Activated CD4-positive, CD25-positive, alpha-beta regulatory T cell treated with anti-CD3 and anti-CD28 coated beads, Interleukin-2, amount 50 U/mL, for 16 hours (primary cell): ENCODE data around the gene GAB2.
"Not testable (repeated sequence)": the region's sequence is repeated elsewhere in the genome, so short reads cannot be mapped to it uniquely, and the experiment has no call there.

Experiments used
- DNase-seq: peaks from one replicate; pipeline ENCODE4 v3.0.0-alpha.2; 2020; ENCODE audit warnings: low read depth, low spot score

The GAB2 gene

DNA sequence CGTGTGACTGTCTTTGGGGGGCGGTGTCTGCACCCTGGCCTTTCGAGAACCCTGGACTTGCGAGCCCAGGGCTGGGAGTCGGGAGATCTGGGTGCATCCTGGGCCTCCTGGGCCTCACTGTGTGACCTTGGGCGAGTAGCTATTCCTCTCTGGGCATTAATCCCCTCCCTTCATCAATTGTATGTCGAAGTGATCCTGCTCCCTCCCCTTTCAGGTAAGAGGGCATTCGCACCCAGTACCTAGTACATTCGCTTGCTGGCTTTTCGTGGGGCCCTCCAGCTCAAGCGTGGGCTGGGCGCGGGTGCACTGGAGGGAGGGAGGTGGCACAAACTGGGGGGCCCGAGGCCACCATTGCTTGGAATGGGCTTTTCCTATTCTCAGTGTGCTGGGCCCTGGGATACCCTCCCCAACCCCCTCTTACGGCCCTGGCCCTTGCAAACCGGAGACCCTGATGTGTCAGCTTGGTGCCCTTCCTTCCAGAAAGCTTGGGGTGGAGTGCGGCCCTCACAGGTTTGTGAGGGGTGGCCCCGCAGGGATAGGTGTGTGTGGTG is 228.4 kb downstream of the GAB2 start:
- no peak for DNase-seq

DNA sequence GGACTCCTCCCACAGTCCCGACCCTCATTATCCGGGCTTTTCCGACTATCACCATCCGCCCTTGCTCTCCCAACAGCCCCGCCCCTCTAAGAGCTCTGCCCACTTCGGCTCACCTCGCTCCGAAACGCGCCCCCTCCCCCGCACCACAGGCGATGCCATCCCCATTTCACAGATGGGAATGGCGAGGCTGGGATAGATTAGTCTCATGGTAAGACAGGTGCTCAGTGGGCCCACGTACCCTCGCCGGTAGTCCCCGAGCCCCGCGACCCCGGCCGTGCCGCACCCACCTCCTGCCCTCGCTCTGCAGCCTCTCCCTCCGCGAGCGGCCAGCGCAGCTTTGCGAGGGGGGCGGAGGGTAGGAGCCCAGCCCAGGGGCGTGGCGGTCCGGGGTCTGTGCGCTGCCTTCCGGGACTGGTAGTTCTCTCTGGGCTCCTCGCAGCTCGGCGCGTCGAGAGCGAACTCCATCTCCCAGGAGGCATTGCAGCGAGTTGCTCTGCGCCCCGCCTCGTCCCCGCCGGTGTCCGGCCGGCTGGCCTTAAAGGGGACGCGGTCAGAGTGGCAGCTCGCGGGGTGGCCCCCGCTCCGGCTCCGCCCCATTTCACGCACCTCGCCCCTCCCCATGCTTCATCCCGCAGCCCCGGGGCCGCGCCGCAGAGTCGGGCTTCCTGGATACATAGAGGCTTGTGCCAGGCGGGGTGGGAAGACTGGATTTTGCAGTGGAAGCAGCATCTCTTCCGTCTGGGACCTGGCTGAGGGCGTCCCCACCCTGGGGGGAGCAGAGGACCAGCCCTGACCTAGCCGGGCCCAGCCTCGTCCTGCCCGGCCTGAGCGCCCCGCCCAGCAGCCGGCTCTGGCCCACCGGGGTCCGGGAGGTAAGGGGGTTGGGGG is 229.1 kb downstream of the GAB2 start, which contains the start of the genes KCTD21 and USP35:
TSS of gene KCTD21 (minus strand) at position 341 of the 888 bp plus-strand sequence. CDS start 14,072 bp downstream, outside the sequence.
TSS of gene USP35 (plus strand) at position 634 of the 888 bp plus-strand sequence. CDS start 7,327 bp downstream, outside the sequence.
- peak; percentile 82 for DNase-seq

DNA sequence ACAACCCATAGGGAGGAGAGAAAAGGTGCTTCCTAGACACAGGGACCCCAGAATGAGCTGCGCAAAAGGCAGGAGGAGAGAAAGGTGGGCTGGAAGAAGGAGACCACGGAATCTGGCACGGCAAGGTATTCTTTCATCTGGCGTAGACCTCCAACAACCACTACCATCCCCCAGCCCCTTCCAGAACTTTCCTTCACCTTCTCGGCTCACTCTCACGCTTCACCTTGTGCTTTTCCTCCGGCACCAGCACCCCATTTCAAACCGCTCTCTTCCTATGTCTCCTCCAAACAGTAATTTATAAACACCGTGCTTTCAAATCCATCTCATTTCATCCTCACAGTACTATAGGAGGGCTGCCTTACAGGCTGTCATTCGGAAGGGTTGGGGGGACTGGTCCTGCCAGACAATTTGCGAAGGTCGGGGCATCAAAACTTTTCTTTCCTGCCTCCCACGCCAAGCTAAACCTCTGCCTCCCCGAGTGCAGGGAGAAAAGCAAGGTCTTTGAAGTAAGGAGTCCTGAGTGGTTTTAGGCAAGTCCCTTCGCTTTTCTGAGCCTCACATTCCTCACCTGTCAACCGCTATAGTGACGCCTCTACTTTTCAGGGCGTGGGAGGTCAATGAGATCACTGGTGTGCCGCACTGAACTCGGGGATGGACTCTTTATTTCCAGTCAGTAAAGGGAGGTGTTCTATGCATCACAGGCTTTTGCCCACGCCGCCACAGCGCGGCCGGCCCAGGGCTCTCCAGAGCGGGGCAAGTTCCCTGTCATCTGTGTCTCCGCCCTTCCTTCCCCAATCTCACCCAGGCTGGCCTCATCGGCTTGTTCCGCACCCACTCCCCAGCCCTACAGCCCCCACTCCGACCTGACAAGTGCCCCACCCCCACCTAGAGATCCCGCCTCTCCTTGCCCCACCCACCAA is 230.0 kb downstream of the GAB2 start:
- peak; percentile 48 for DNase-seq

DNA sequence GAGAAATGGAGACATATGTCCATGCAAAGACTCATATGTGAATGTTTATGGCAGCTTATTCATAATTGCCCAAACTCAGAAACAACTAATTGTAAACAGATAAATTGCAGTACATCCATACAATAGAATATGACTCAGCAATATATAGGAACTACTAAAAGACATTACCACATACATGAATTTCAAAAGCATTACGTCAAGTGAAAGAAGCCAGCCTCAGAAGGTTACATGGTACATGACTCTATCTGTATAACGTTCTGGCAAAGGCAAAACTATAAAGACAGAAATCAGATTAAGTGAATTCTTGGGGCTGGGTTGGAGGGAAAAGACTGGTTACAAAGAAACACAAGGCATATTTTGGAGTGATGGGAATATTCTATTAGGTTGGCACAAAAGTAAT is 236.4 kb downstream of the GAB2 start:
- no peak for DNase-seq

DNA sequence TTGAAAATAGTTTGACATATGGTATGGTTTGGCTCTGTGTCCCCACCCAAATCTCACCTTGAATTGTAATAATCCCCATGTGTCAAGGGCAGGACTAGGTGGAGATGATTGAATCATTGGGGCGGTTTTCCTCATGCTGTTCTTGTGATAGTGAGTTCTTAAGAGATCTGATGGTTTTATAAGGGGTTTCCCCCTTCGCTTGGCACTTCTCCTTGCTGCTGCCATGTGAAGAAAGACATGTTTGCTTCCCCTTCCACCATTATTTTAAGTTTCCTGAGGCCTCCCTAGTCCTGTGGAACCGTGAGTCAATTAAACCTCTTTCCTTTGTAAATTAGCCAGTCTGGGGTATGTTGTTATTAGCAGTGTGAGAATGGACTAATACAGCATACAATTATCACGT is 236.9 kb downstream of the GAB2 start:
- no peak for DNase-seq

DNA sequence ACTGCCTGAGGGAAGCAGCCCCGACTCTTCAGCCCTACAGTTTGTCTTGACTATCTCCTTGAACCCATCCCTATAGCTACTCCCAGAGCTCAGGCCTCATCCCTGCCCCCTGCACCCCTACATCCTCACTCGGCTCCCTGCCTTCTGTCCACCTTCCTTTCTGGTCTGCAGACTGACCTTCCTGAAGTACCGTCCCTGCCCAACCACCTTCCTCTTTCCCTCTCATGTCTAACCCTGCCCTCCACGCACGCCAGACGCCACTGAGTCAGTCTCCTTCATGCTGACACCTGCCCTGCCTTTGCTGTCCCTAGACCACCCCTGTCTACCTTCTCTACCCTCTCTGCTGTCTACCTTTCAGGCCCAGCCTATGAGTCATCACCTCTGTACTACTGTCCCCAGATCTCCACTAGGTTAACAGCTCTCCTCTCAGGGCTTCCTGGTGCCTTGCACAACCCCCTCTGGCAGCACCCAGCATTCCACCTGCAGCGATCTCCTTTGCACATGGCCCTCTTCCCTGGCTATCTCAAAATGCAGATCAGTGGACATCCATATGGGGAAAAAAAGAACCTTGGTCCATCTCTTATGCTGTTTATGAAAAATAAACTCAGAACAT is 238.1 kb downstream of the GAB2 start:
- DNase-seq, result no peak

DNA sequence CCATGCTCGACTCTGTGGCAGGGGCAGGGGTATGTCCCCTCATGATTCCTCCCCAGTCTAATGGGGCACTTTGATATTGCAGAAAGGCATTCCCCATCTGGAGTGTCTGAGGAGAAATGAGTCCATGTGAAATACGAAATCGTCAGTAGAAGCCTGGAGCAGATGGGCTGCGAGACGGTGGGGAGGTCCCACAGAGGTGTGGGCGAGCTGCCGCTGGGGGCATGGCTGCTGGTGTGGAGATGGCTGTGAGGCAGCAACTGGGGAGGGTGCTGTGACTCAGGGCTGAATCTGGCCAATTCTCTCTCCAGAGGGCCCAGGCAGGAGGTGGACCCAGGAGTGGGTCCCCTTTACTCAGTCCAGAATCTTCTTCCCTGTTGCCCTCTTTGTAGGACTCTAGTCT is 240.4 kb downstream of the GAB2 start:
- DNase-seq, result no peak

DNA sequence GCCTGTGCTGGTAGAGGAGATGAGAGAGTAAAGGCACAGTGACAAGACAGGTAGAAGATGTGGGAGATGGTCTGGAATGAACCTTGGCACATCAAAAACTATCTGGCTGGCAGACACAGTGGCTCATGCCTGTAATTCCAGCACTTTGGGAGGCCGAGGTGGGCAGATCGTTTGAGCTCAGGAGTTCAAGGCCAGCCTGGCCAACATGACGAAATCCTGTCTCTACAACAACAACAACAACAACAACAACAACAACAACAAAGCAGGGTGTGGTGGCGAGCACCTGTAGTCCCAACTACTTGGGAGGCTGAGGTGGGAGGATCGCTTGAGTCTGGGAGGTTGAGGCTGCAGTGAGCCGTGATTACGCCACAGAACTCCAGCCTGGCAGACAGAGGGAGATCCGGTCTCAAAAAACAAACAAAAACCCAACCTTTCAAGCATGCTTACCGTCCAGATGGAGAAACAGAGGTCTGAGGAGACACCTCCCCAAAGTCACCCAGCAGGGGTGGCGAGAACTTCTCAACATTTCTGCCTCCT is 240.9 kb downstream of the GAB2 start:
- DNase-seq, result no peak

DNA sequence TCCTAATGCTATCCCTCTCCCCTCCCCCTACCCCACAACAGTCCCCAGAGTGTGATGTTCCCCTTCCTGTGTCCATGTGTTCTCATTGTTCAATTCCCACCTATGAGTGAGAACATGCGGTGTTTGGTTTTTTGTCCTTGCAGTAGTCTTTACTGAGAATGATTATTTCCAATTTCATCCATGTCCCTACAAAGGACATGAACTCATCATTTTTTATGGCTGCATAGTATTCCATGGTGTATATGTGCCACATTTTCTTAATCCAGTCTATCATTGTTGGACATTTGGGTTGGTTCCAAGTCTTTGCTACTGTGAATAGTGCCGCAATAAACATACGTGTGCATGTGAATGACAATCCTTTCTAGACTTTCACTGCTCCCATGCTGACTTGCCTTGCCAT is 241.8 kb downstream of the GAB2 start:
- not testable (repeated sequence) for DNase-seq

DNA sequence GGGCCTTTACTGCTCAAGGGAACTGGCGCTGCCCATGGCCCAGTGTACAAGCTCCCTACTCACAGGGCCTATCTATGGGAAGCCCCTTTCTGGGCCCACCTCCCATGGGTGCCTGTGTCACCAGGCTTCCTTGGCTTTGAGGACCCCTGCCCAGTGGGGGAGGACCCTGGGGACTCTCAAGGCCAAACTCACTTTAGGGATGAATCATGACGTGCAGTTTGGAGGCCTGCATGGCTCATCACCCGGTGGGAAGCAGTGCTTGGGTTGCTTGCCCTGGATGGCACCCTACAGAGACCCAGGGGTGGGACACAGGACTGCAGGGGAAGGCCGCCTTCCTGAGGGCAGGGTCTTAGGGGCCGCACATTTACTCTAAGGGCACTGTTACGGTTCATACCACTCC is 245.7 kb downstream of the GAB2 start:
- no peak for DNase-seq

DNA sequence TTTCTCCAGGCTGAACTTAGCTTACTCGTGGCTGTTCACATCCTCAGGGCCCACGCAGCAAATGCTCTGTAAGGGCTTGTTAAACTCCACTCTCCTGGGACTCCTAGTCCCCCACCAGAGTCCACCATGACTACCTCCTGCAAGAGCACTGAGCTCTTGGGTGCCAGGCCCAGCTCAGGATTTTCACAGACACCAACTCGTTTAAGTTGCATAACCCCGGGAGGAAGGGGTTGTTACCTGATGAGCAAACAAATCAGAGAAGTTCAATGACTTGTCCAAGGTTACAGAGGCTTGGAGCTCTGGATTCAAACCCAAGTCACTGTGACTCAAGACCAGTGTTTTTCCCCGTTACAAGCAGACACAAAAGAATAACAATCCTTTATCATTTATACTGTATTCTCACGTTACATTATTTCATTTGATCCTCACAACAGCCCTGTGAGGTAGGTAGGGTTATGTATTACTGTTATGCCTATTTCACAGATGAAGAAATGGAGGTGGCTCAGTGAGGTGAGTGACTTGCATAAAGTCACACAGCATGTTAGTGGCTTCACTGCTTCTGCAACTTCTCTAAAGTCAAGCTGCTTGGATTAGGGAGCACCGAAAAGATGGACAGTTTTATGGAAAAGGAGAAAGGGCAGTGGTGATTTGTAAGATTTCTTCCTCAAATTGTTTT is 246.6 kb downstream of the GAB2 start:
- no peak for DNase-seq

DNA sequence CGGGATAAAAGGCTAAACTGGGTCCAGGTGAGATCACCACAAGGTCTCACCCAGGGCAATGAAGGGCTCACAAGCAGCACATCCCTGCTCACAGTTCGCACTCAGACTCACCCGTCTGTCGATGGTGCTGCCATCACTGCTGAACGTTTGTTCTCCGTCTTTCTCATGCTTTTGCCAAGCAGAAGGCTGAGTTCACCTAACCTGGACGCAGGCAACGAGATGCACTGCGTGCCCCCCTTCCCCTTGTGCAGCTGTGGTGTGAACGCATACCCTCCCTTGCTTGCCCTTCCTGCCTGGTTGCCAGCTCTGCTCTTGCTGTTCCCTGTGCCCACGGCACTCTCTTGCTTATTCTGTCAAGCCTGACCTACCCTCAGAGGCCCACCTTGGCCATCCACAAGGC is 247.2 kb downstream of the GAB2 start:
- no peak for DNase-seq

DNA sequence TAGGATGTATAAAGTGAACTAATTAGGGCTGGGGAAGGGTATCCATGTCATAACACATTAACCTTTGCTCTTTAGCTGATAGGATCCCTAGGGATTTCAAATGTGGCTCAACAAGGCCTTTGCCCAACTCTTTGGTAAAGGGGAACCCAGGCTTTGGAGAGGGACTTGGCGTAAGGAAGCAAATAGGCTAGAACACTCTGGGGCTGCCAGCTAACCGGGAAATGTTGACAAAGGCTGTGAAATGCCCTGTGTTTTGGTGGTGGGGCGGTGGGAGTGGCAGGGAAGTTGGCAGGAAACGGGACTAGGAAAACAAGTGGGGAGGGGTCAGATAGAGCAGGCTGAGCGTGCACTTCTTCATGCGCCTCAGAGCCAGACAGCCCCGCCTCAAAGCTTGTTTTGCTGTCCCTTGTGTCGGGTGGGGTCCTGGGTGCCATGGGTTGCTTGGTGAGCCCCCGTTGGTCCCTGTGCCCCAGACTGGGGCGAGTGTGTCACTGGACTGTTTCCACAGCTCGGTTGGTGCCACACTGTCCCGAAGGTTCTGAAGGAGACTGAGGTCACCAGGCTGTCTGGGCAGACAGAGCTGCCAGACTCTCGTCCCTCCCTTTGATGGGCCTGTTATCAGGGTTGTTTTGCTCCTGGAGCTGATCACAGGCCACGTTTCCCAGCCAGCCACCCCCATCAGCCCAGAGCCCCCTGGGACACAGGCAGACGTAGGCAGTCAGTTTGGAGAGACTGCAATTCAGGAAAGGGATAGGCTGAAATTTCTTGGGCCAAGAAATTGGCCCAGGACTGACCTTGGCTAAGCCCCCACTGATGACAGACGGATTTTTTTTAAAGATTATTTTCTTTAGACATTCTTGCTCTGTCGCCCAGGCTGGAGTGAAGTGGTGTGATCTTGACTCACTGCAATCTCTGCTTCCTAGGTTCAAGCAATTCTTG is 248.8 kb downstream of the GAB2 start:
- no peak for DNase-seq

DNA sequence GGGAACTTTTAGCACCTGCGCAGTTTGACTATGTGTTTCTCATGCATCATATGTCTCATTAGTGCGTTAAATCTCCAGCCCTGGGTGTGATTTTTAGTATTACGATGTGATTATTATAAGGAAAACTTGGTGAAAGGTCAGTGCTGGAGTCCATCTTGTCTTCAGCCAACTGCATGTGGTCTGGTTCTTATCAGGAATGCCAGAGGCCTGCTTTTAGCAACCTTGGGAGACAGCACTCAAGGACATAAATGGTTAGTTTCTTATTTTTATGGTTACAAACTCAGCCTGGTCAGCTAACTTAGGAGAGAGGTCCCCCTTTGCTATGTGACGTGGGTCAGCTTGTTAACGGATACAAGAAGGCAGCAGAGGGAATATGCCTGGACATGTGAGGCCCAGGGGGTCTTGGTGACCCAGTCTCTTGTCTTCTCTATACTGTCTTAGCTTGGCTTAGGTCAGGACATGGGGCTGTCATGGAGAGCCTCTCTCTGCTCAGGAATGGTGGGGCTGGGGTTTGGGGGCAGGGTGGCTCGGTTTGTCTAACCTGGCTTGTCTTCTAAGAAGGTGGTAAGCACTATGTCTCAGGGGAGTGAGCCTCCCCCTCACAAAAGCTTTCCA is 250.7 kb downstream of the GAB2 start:
- DNase-seq, result no peak
